Caki2 (cell line): ENCODE results near the gene RCOR1. TPM values are rescaled to one million over a fixed set of nuclear protein-coding genes. Genes with fewer than 3 reads are reported as not detected.

Experiments
- DNase-seq: peaks from one replicate; pipeline ENCODE4 v3.0.0-alpha.2; 2015; ENCODE audit warnings: low read depth
- in situ Hi-C: cut with HindIII; loops from 2 replicates; pipeline ENCODE4 v1.10.0; 2016; ENCODE audit warnings: low sequenced_read_pairs, low pct_unique_long_range_greater_than_20kb, mixed read lengths
- total RNA-seq: library from RNA; depleted of rRNA; stranded (reverse); fragments of >200 nt; shearing (Covaris generic); gene quantifications from 2 replicates; pipeline ENCODE4 v1.2.3, GENCODE V29; 2014; ENCODE audit warnings: low replicate concordance

The RCOR1 gene
- total RNA-seq, 1 experiment from 2014 or later: 6.1 TPM

- in situ Hi-C loops: no loop called here
- DNase-seq: no peak
These were observed 5.9 kb upstream of the RCOR1 start for GRCh38 chr14:102586420-102587104.

DNA sequence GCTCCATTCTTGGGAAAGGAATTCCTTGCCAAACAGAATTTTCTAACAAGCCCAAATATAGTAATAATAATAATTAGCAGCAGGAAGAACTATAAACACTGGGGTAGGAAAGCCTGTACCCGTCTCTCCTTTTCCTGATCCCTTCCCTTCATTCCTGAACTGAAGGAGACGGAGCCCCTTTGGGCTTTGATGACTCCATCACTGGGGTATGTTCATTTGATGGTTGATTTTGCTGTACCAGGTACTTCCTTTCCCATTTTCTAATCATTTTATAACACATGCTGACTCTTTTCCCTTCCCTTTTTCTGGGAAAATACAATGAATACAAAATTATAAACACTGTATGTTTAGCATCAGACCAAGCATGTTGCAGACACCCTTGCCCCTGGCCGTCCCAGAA, 3.6 kb upstream of the RCOR1 start:
- in situ Hi-C loops: no loop called here
- no peak for DNase-seq

- in situ Hi-C loops: no loop called here
- DNase-seq: no peak
These were observed 2.6 kb upstream of the RCOR1 start for GRCh38 chr14:102589761-102590290.

DNA sequence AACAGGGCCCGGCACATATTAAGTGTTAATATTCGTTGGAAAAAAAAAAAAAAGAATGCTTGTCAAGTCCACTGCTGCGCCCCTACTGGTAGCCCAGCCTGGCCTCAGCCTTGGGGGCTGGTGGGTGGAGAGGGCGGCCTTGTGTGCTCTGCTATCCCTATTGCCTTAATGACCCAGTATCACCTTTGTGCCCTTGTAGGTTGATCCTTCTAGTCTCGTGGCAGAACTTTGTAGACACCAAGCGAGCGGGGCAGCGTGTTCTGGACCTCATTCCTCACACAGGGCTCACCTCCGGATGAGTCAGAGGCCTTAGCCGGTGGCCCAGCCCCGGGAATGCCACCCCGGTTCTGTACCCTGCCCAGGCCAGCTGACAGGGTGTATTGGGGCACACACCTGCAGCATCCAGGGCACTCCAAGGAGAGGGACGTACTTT, 1.8 kb upstream of the RCOR1 start:
- DNase-seq: peak; percentile 22
- in situ Hi-C loops: no loop called here

GRCh38 chr14:102591372-102591943, 991 bp upstream of the RCOR1 start:
- peak; percentile 8 for DNase-seq
- in situ Hi-C loops: no loop called here

DNA sequence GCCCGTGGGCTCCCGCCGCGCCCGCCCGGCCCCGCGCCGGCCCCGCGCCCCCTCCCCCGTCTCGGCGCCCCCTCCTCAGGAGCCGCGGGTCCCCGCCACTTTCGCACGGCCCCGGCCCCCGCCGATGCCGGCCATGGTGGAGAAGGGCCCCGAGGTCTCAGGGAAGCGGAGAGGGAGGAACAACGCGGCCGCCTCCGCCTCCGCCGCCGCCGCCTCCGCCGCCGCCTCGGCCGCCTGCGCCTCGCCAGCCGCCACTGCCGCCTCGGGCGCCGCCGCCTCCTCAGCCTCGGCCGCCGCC, 263 bp downstream of the RCOR1 start:
- in situ Hi-C loops: no loop called here
- DNase-seq: no peak

DNA sequence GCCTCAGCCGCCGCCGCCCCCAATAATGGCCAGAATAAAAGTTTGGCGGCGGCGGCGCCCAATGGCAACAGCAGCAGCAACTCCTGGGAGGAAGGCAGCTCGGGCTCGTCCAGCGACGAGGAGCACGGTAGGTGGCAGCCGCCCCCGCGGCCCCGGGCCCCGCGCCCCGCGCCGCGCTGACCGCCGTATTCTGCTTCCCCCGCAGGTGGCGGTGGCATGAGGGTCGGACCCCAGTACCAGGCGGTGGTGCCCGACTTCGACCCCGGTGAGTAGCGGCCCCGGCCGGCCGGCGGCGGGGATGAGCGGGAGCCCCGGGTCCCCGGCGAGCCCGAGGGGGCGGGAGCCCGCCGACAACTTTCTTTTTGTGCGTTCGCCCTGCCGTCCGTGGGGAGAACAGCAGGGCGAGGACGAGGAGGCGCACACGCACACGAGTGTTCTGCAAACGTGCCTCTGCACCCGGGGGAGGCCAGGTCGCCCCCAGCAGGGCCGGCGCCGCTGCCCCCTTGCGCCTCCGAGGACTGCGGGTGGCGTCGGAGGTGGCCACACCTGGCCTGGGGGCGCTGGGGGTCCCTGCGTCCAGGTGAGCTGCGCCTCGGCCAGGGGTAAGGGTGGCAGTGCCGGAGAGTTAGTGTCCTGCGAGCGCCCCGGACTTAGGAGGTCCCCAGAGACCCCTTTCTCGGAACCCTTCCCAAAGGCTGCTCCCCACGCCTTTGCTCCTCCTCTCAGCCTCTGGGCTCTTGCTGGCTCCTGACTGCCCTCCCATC, 794 bp downstream of the RCOR1 start:
- in situ Hi-C loops: no loop called here
- peak; percentile 23 for DNase-seq

- no peak for DNase-seq
- in situ Hi-C loops: no loop called here
These were observed 1.3 kb downstream of the RCOR1 start for GRCh38 chr14:102593825-102594137.

GRCh38 chr14:102594514-102595175, 2.2 kb downstream of the RCOR1 start:
- in situ Hi-C loops: no loop called here

GRCh38 chr14:102601378-102601925, 9.0 kb downstream of the RCOR1 start:
- in situ Hi-C loops: no loop called here

More at GRCh38 chr14:102594514-102595175, 2.2 kb downstream of the RCOR1 start:
- DNase-seq: peak; percentile 45

GRCh38 chr14:102602421-102603292, 10.2 kb downstream of the RCOR1 start:
- in situ Hi-C loops: no loop called here
- no peak for DNase-seq

More at GRCh38 chr14:102601378-102601925, 9.0 kb downstream of the RCOR1 start:
- DNase-seq: no peak

DNA sequence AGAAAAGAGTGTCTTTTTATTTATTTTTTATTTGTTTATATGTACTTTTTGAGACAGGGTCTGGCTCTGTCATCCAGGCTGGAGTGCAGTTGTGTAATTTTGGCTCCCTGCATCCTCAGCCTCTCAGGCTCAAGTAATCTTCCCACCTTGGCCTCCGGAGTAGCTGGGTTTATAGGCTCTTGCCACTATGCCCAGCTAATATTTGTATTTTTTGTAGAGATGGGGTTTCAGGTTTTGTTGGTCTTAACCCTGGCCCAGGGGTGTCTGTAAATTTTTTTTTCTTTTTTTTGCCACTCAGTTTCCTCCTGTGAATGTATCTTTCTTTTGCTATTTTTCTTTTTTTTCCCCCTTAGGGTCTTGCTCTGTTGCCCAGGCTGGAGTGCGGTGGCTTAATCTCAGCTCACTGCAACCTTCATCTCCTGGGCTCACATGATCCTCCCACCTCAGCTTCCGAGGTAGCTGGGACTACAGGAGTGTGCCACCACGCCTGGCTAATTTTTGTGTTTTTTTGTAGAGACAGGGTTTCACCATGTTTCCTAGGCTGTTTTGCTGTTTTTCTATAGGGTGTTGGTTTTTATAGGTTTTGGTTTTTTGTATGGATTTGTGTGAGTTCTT, 11.0 kb downstream of the RCOR1 start:
- no peak for DNase-seq
- in situ Hi-C loops: no loop called here

DNA sequence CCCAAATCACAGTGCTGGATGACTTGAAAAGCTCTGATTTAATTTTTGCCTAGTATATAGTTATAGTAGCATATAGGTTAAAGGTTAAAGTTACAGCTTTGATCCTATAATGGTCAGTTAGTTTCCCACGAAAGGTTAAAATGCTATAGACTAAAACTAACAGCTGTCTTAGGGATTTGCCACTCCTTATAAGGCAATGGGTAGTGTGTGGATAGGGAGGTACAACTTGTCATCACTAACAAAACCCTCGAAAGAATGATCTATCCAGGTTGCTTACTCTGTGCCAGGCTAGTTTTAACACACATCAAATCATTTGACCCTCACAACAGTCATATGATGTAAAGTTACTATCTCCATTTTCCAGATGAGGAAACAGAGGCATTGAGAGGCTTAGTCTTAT, 11.7 kb downstream of the RCOR1 start:
- DNase-seq: no peak
- in situ Hi-C loops: no loop called here

- no peak for DNase-seq
- in situ Hi-C loops: no loop called here
These were observed 12.6 kb downstream of the RCOR1 start for GRCh38 chr14:102605029-102605428.

DNA sequence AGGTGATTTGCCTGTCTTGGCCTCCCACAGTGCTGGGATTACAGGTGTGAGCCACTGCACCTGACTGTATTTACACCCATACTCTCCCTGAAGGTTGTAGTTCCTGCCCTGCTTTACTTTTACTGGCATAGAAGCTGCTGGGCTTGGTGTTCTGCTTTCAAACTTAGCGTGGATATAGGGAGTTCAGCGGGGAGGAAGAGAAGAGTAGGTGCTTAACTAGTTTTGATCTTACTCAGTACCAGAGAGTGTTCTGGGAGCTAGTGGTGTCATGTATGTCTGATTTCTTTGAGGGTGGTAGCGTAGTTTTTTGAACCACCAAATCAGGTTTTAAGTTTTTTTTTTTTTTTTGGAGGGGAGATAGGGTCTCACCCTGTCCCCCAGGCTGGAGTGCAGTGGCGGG, 13.8 kb downstream of the RCOR1 start:
- no peak for DNase-seq
- in situ Hi-C loops: no loop called here

GRCh38 chr14:102608064-102608446, 15.6 kb downstream of the RCOR1 start:
- DNase-seq: no peak
- in situ Hi-C loops: no loop called here

- in situ Hi-C loops: no loop called here
- no peak for DNase-seq
These were observed 18.7 kb downstream of the RCOR1 start for GRCh38 chr14:102610968-102611811.
